ENCODE data around the gene XXYLT1. TPM values are rescaled to one million over a fixed set of nuclear protein-coding genes. Genes with fewer than 3 reads are reported as not detected.

The XXYLT1 gene
- total and polyA plus RNA-seq, 2 of the 8 experiments (the other 6 are each of a cell fraction or from before 2014, with no cell fraction given), result 18.9 to 23.8 TPM

GRCh38 chr3:195266428-195266827, 4.5 kb downstream of the XXYLT1 start (continued):
- TF ChIP-seq CBX5 (IDR thresholded peaks at IDR 0.05; ENCODE audit: low read depth, low read length) (no peak), ATF3 (IDR thresholded peaks at IDR 0.05; ENCODE audit: insufficient read depth, low read depth, low read length) (no peak), SP1 (IDR thresholded peaks at IDR 0.05; ENCODE audit: low read depth, low read length) (no peak), MAFK (IDR thresholded peaks at IDR 0.05; ENCODE audit: low read depth, low read length) (no peak), FOSL1 (IDR thresholded peaks at IDR 0.05; ENCODE audit: insufficient read depth, low read depth, low read length) (no peak), KDM4A (IDR thresholded peaks at IDR 0.05; ENCODE audit: low read depth, low read length, severe bottlenecking) (no peak)
